Peyer's patch (tissue), 4 donors: ENCODE measurements around the gene HOXC11. TPM values are rescaled to one million over a fixed set of nuclear protein-coding genes. Genes with fewer than 3 reads are reported as not detected.
A peak's percentile ranks its signal among the peaks of the same experiment; 100 is the strongest.

Experiments used
- DNase-seq, 3 donors: peaks; one replicate each; pipeline ENCODE4 v3.0.0-alpha.2; 2017 to 2019
- H3K27ac ChIP-seq, 4 donors: fragments of 200-600 bp; sonication (generic); one replicate each; pipeline ENCODE4 v1.5.1; 2016 to 2019
- H3K27me3 ChIP-seq, 2 donors: fragments of 200-600 bp; sonication (generic); one replicate each; pipeline ENCODE4 v1.5.1; 2019
- H3K36me3 ChIP-seq, 3 donors: fragments of 200-600 bp; sonication (generic); one replicate each; pipeline ENCODE4 v1.5.1; 2016 to 2019
- H3K4me1 ChIP-seq, 4 donors: fragments of 200-600 bp; sonication (generic); one replicate each; pipeline ENCODE4 v1.5.1; 2016 to 2019
- H3K4me3 ChIP-seq, 4 donors: fragments of 200-600 bp; sonication (generic); 1 replicate in 3 of 4; 2 replicates in 1 of 4; pipeline ENCODE4 v1.5.1; 2016 to 2019; ENCODE audit warnings: mild to moderate bottlenecking in 1 of 4
- H3K9me3 ChIP-seq, 4 donors: fragments of 200-600 bp; sonication (generic); one replicate each; pipeline ENCODE4 v1.5.1; 2016 to 2019; ENCODE audit warnings: mild to moderate bottlenecking in 1 of 4
- CTCF ChIP-seq, 6 experiments: fragments of 450-650 bp in 4 of 6; fragments of 200-600 bp in 2 of 6; sonication (generic) in 1 of 6; IDR thresholded peaks; one replicate each; pipeline ENCODE4 v1.5.1; 2017 to 2019; ENCODE audit warnings: antibody characterized with exemption in 6 of 6, mild to moderate bottlenecking in 3 of 6, moderate library complexity in 1 of 6
- POLR2A ChIP-seq, 2 donors: fragments of 450-650 bp; IDR thresholded peaks; one replicate each; pipeline ENCODE4 v1.5.1; 2017; ENCODE audit warnings: antibody characterized with exemption in 2 of 2, mild to moderate bottlenecking in 2 of 2, moderate library complexity in 2 of 2
- total RNA-seq, 4 donors: library from RNA; depleted of rRNA; stranded (reverse); fragments of >200 nt; gene quantifications; one replicate each; pipeline ENCODE4 v1.1.0, GENCODE V29; 2016

The HOXC11 gene
- total RNA-seq, 4 donors from 2014 or later = 0.40 to 0.76 (median 0.70) TPM; not detected in 1

DNA sequence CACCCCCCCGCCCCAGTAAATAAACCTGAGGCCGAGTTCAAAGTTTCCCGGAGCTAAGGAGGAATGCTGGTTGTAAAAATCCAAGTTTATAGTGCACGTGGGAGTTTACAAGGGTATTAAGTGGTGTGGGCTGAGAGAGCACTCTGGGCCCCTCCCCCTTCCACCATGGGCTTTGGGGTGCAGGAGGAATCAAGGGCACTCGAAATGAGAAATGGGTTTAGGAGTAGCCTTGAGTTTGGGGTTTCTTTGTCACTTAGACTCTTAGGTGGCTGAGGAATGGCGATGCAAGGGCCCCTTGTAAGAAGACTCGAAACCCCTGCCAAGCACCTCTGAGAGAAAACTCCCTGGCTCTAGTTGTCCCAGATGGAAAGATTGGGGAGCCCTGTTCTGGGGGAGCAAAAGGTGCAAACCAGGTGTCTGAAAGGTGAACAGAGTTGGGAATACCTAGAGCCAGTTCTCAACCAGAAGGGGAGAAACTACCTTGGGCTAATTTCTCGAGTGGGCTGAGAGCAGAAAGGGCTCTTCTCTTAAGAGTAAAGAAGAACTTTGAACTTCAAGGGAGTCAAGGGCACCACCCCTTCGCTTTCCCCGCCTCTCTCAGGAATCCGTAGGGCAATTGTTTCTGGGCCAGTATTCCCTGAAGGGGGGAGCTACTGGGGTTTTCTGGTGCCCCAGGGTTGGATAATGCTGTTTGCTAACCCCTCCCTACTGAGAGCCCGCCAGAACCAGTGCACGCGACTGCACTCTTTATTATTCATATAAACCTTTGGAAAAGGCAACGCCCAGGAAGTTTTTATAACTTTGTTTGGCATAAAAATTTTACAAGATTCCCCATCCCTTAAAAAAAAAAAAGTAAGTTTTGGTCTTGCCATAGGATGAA is 5.8 kb downstream of the HOXC11 start:
- DNase-seq = peak in 2 of 3 donors; percentile 71 to 81
- H3K9me3 ChIP-seq = peaks cover 0 to under 1% (median 0%) of the 10 kb centered on the region in 4 donors
- peak overlapping the region in 2 of 4 donors; percentile 24 to 29 for H3K4me3 ChIP-seq
- H3K27me3 ChIP-seq = peaks cover 0 to 51% of the 10 kb centered on the region in 2 donors
- H3K36me3 ChIP-seq = no peaks in the 10 kb centered on the region
- H3K4me1 ChIP-seq = peaks cover 0 to 32% (median 13%) of the 10 kb centered on the region in 4 donors
- TF ChIP-seq CTCF (IDR thresholded peaks at IDR 0.05) (no peak), POLR2A (IDR thresholded peaks at IDR 0.05) (peak in 1 of 2 donors; percentile 20)
- peak overlapping the region in 2 of 4 donors; percentile 70 for H3K27ac ChIP-seq

GRCh38 chr12:53980104-53980801 is 7.3 kb downstream of the HOXC11 start:
- Histone ChIP-seq H3K4me1 (peaks cover 0 to 21% (median 6%) of the 10 kb centered on the region in 4 donors), H3K27me3 (peaks cover 0 to 44% of the 10 kb centered on the region in 2 donors), H3K4me3 (no peak overlapping the region), H3K9me3 (peaks cover 0 to 11% (median 0%) of the 10 kb centered on the region in 4 donors), H3K27ac (no peak overlapping the region), H3K36me3 (no peaks in the 10 kb centered on the region)
- DNase-seq = no peak
- TF ChIP-seq CTCF (IDR thresholded peaks at IDR 0.05) = no peak
- no peak for TF ChIP-seq POLR2A (IDR thresholded peaks at IDR 0.05)

- DNase-seq = no peak
- Histone ChIP-seq H3K36me3 (no peaks in the 10 kb centered on the region), H3K4me3 (no peak overlapping the region), H3K4me1 (peaks cover 0 to 22% (median 8%) of the 10 kb centered on the region in 4 donors), H3K9me3 (peaks cover 0 to 11% (median 0%) of the 10 kb centered on the region in 4 donors), H3K27ac (no peak overlapping the region), H3K27me3 (peaks cover 0 to 47% of the 10 kb centered on the region in 2 donors)
- TF ChIP-seq CTCF (IDR thresholded peaks at IDR 0.05) = no peak
- TF ChIP-seq POLR2A (IDR thresholded peaks at IDR 0.05) = no peak
These were observed 8.0 kb downstream of the HOXC11 start for GRCh38 chr12:53980802-53981496.

- H3K4me3 ChIP-seq = peak overlapping the region in 1 of 4 donors; percentile 4
- peaks cover 0 to 51% of the 10 kb centered on the region in 2 donors for H3K27me3 ChIP-seq
- H3K27ac ChIP-seq = no peak overlapping the region
These were observed 9.0 kb downstream of the HOXC11 start for GRCh38 chr12:53981634-53982565.

More at GRCh38 chr12:53981634-53982565, 9.0 kb downstream of the HOXC11 start:
- no peaks in the 10 kb centered on the region for H3K36me3 ChIP-seq
- no peak for TF ChIP-seq POLR2A (IDR thresholded peaks at IDR 0.05)
- no peak for TF ChIP-seq CTCF (IDR thresholded peaks at IDR 0.05)
- DNase-seq = no peak
- H3K9me3 ChIP-seq = peaks cover 0 to 11% (median 0%) of the 10 kb centered on the region in 4 donors
- peaks cover 0 to 27% (median 10%) of the 10 kb centered on the region in 4 donors for H3K4me1 ChIP-seq
